Esophagus squamous epithelium (tissue), 4 donors: ENCODE measurements around the gene TNFSF11.

ENCODE experiments used
- CTCF ChIP-seq, 6 experiments: fragments of 450-650 bp in 4 of 6; fragments of 200-600 bp in 2 of 6; sonication (generic) in 2 of 6; IDR thresholded peaks; one replicate each; pipeline ENCODE4 v1.5.1; 2016 to 2019; ENCODE audit warnings: antibody characterized with exemption in 6 of 6, mild to moderate bottlenecking in 4 of 6, moderate library complexity in 4 of 6
- POLR2A ChIP-seq, 4 donors: fragments of 450-650 bp; IDR thresholded peaks; one replicate each; pipeline ENCODE4 v1.6.1; 2017; ENCODE audit warnings: antibody characterized with exemption in 4 of 4, mild to moderate bottlenecking in 4 of 4, moderate library complexity in 3 of 4

GRCh38 chr13:42597505-42597904 lies 23.6 kb downstream of the TNFSF11 start:
- TF ChIP-seq CTCF (IDR thresholded peaks at IDR 0.05) (no peak), POLR2A (IDR thresholded peaks at IDR 0.05) (no peak)
